ENCODE data around the gene GTF2A2. TPM values are rescaled to one million over a fixed set of nuclear protein-coding genes. Genes with fewer than 3 reads are reported as not detected.

GTF2A2 gene
- total and polyA plus RNA-seq, 10 of the 15 experiments (the other 5 are each of a cell fraction or from before 2014, with no cell fraction given), result 89.2 to 565 (median 137) TPM

DNA sequence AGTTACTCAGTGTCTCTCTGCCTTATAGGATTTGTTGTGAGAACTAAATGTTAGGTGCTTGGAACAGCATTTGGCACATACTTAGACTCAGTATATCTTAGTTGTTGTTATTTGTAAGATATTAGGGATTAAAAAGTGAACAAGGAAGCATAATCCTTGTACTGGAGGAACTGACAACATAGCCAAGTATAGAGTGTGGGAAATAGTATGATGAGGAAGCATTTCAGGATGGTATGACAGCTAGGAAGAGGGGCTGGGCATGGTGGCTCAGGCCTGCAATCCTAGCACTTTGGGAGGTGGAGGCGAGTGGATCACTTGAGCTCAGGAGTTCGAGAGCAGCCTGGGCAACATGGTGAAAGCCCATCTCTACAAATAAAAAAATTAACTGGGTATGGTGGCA, 62.3 kb downstream of the GTF2A2 start (continued):
- no peak for TF ChIP-seq EED (IDR thresholded peaks at IDR 0.05; ENCODE audit: low read depth)
- no peak for TF ChIP-seq CBX5 (IDR thresholded peaks at IDR 0.05; ENCODE audit: low read depth)
- TF ChIP-seq, protein P1, sequence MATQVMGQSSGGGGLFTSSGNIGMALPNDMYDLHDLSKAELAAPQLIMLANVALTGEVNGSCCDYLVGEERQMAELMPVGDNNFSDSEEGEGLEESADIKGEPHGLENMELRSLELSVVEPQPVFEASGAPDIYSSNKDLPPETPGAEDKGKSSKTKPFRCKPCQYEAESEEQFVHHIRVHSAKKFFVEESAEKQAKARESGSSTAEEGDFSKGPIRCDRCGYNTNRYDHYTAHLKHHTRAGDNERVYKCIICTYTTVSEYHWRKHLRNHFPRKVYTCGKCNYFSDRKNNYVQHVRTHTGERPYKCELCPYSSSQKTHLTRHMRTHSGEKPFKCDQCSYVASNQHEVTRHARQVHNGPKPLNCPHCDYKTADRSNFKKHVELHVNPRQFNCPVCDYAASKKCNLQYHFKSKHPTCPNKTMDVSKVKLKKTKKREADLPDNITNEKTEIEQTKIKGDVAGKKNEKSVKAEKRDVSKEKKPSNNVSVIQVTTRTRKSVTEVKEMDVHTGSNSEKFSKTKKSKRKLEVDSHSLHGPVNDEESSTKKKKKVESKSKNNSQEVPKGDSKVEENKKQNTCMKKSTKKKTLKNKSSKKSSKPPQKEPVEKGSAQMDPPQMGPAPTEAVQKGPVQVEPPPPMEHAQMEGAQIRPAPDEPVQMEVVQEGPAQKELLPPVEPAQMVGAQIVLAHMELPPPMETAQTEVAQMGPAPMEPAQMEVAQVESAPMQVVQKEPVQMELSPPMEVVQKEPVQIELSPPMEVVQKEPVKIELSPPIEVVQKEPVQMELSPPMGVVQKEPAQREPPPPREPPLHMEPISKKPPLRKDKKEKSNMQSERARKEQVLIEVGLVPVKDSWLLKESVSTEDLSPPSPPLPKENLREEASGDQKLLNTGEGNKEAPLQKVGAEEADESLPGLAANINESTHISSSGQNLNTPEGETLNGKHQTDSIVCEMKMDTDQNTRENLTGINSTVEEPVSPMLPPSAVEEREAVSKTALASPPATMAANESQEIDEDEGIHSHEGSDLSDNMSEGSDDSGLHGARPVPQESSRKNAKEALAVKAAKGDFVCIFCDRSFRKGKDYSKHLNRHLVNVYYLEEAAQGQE (IDR thresholded peaks at IDR 0.05; ENCODE audit: low read depth, low read length), result no peak
- TF ChIP-seq, protein P2, sequence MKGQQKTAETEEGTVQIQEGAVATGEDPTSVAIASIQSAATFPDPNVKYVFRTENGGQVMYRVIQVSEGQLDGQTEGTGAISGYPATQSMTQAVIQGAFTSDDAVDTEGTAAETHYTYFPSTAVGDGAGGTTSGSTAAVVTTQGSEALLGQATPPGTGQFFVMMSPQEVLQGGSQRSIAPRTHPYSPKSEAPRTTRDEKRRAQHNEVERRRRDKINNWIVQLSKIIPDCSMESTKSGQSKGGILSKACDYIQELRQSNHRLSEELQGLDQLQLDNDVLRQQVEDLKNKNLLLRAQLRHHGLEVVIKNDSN (IDR thresholded peaks at IDR 0.05; ENCODE audit: borderline replicate concordance, extremely low read length, insufficient read depth, low read depth, low read length), result no peak
- no peak for TF ChIP-seq NR2C1 (IDR thresholded peaks at IDR 0.05)
- no peak for TF ChIP-seq PAX8 (IDR thresholded peaks at IDR 0.05)

DNA sequence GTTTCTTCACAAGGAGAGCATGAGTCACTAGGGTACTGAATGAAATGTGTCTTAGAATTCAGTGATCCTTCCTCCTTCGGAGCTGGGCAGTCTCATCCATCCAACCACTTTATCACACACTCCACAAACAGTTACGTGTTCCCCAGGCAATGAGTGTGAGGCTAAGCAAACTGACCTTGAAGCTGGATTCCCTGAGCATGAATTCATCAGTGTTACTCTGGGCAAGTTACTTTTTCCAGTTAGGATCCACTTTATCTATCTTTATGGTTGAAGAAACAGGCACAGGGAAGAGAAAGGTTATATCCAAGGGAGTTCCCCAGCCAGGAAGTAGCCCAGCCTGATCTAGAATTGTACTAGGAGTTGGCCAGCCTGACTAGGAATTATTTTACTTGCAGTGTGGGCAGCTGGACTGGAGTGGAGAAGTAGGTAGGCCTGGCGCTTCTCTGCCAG, 62.8 kb downstream of the GTF2A2 start:
- DNase-seq (ENCODE audit: low read depth, low spot score) (no peak), FAIRE-seq (no peak), ATAC-seq (no peak)
- ChIA-PET CTCF (interaction anchor here (0.6 to 2.8 kb wide), 4 partner anchors 20 to 97 kb away, joined by 3 to 14 read pairs (median 3); no protein-coding TSS in a partner anchor), POLR2A (no interaction called here), RAD21 (ENCODE audit: unreplicated experiment) (no interaction called here), SMC1A (ENCODE audit: uncharacterized antibody, unreplicated experiment) (interaction anchor here (1.1 to 1.5 kb wide), 2 partner anchors 10 to 170 kb away, joined by 3 read pairs; no protein-coding TSS in a partner anchor)
- H3K9me3 ChIP-seq (replicated peaks; ENCODE audit: control insufficient read depth, insufficient read depth, low read length), result no peaks in the 10 kb centered on the region
- TF ChIP-seq, protein P3, sequence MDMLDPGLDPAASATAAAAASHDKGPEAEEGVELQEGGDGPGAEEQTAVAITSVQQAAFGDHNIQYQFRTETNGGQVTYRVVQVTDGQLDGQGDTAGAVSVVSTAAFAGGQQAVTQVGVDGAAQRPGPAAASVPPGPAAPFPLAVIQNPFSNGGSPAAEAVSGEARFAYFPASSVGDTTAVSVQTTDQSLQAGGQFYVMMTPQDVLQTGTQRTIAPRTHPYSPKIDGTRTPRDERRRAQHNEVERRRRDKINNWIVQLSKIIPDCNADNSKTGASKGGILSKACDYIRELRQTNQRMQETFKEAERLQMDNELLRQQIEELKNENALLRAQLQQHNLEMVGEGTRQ (IDR thresholded peaks at IDR 0.05; ENCODE audit: borderline replicate concordance, low read depth, low read length), result no peak
- TF ChIP-seq BACH1 (IDR thresholded peaks at IDR 0.05; ENCODE audit: borderline replicate concordance), result no peak
- TF ChIP-seq RB1 (IDR thresholded peaks at IDR 0.05; ENCODE audit: borderline replicate concordance), result no peak
- TF ChIP-seq ZNF622 (IDR thresholded peaks at IDR 0.05), result no peak
- no peak for TF ChIP-seq POU2F2 (IDR thresholded peaks at IDR 0.05; ENCODE audit: borderline replicate concordance, low read depth, low read length)
- no peak for TF ChIP-seq NRF1 (conservative IDR thresholded peaks at IDR 0.05; ENCODE audit: low read depth, low read length)
- TF ChIP-seq ZNF384 (IDR thresholded peaks at IDR 0.05; ENCODE audit: borderline replicate concordance, low read depth, low read length), result no peak
- TF ChIP-seq SMAD5 (IDR thresholded peaks at IDR 0.05; ENCODE audit: low read depth), result no peak
- TF ChIP-seq ZSCAN29 (IDR thresholded peaks at IDR 0.05), result no peak
- H3K4me2 ChIP-seq (ENCODE audit: control insufficient read depth, insufficient read depth), result no peak overlapping the region
- H3K9ac ChIP-seq (ENCODE audit: control insufficient read depth, insufficient read depth, low read length), result no peak overlapping the region
- no peak overlapping the region for H3K27ac ChIP-seq (ENCODE audit: control insufficient read depth, insufficient read depth)
- 64% methylated on average over 3 of the region's 3 CpGs for WGBS (ENCODE audit: insufficient coverage, insufficient replicate concordance, low lambda C conversion rate, missing lambda C conversion rate)
- intact Hi-C loops (cut with micrococcal nuclease; ENCODE audit: unreplicated experiment), result no loop called here
- H2AFZ ChIP-seq (ENCODE audit: control insufficient read depth, low read depth, low read length), result no peak overlapping the region
- H3K4me1 ChIP-seq (ENCODE audit: control insufficient read depth, insufficient read depth, low read length), result peaks cover 11% of the 10 kb centered on the region
- no peaks in the 10 kb centered on the region for H4K20me1 ChIP-seq (ENCODE audit: control insufficient read depth, insufficient read depth)
- in situ Hi-C loops (cut with MboI), result no loop called here
- BruUV-seq (replicated peaks), result no TSS peak
- H3K4me3 ChIP-seq, result no peak overlapping the region
- no peaks in the 10 kb centered on the region for H3K79me2 ChIP-seq (ENCODE audit: control insufficient read depth, insufficient read depth, low read length)
- H3K36me3 ChIP-seq (ENCODE audit: control insufficient read depth in 2 of 2, insufficient read depth in 2 of 2, low read length in 1 of 2), result no peaks in the 10 kb centered on the region
- no peaks in the 10 kb centered on the region for H3K27me3 ChIP-seq (replicated peaks in 1 of 2; ENCODE audit: control insufficient read depth in 2 of 2, insufficient read depth in 2 of 2, low read length in 1 of 2)
